Mesothelial cell of epicardium (in vitro differentiated cells): Measurements from ENCODE around the gene SPIRE2. TPM values are rescaled to one million over a fixed set of nuclear protein-coding genes. Genes with fewer than 3 reads are reported as not detected.
A peak's percentile ranks its signal among the peaks of the same experiment; 100 is the strongest.
"Not testable (repeated sequence)": the region's sequence is repeated elsewhere in the genome, so short reads cannot be mapped to it uniquely, and the experiment has no call there.

ENCODE experiments used
- DNase-seq, 2 experiments: peaks; one replicate each; pipeline ENCODE4 v3.0.0; 2021; ENCODE audit warnings: low spot score in 2 of 2; ENCODE audit not compliant: unreplicated experiment in 2 of 2
- H3K27ac Mint-ChIP-seq: 2 replicates; pipeline ENCODE4 v1.8.0; 2021; ENCODE audit warnings: mixed read lengths
- H3K27me3 Mint-ChIP-seq: 2 replicates; pipeline ENCODE4 v1.8.0; 2021; ENCODE audit warnings: low read depth, mixed read lengths
- H3K36me3 Mint-ChIP-seq: 2 replicates; pipeline ENCODE4 v1.8.0; 2021; ENCODE audit warnings: mixed read lengths
- H3K4me1 Mint-ChIP-seq: 2 replicates; pipeline ENCODE4 v1.8.0; 2021; ENCODE audit warnings: mixed read lengths
- H3K4me3 Mint-ChIP-seq: 2 replicates; pipeline ENCODE4 v1.8.0; 2021; ENCODE audit warnings: mild to moderate bottlenecking, moderate library complexity, mixed read lengths
- H3K9me3 Mint-ChIP-seq: 2 replicates; pipeline ENCODE4 v1.8.0; 2021; ENCODE audit warnings: mixed read lengths
- CTCF ChIP-seq: fragments of 200-600 bp; sonication (generic); IDR thresholded peaks from one replicate; pipeline ENCODE4 v1.5.0; 2021; ENCODE audit warnings: antibody characterized with exemption; ENCODE audit not compliant: unreplicated experiment
- total RNA-seq: library from RNA; stranded (reverse); gene quantifications from 3 replicates; pipeline ENCODE4 v1.2.1, GENCODE V29; 2021

SPIRE2 gene
- total RNA-seq, 1 donor from 2014 or later, result 6.8 TPM

- H3K27me3 Mint-ChIP-seq, result no peaks in the 10 kb centered on the region
- H3K9me3 Mint-ChIP-seq, result no peaks in the 10 kb centered on the region
These were observed 26.5 kb upstream of the SPIRE2 start for GRCh38 chr16:89801800-89802199.

GRCh38 chr16:89805136-89805905 lies 23.0 kb upstream of the SPIRE2 start:
- DNase-seq, result no peak
- no peak overlapping the region for H3K27ac Mint-ChIP-seq
- H3K9me3 Mint-ChIP-seq, result no peaks in the 10 kb centered on the region
- H3K36me3 Mint-ChIP-seq, result peaks cover 24% of the 10 kb centered on the region
- H3K4me3 Mint-ChIP-seq, result no peak overlapping the region
- H3K4me1 Mint-ChIP-seq, result no peaks in the 10 kb centered on the region
- no peak for TF ChIP-seq CTCF
- no peaks in the 10 kb centered on the region for H3K27me3 Mint-ChIP-seq

More at GRCh38 chr16:89801800-89802199, 26.5 kb upstream of the SPIRE2 start:
- Mint-ChIP-seq H3K4me1 (no peaks in the 10 kb centered on the region), H3K4me3 (no peak overlapping the region), H3K36me3 (peaks cover 15% of the 10 kb centered on the region), H3K27ac (no peak overlapping the region)
- TF ChIP-seq CTCF, result no peak
- no peak for DNase-seq

- H3K27ac Mint-ChIP-seq, H3K9me3 Mint-ChIP-seq, DNase-seq, H3K4me3 Mint-ChIP-seq, H3K27me3 Mint-ChIP-seq, H3K4me1 Mint-ChIP-seq: not testable (repeated sequence)
- H3K36me3 Mint-ChIP-seq, result peaks cover 25% of the 10 kb centered on the region
These were observed 21.6 kb upstream of the SPIRE2 start for GRCh38 chr16:89806589-89807193.

- no peak overlapping the region for H3K27ac Mint-ChIP-seq
- peaks cover 18% of the 10 kb centered on the region for H3K36me3 Mint-ChIP-seq
- H3K9me3 Mint-ChIP-seq, result no peaks in the 10 kb centered on the region
- H3K4me1 Mint-ChIP-seq, result no peaks in the 10 kb centered on the region
- H3K4me3 Mint-ChIP-seq, result no peak overlapping the region
- no peak for DNase-seq
- no peaks in the 10 kb centered on the region for H3K27me3 Mint-ChIP-seq
- TF ChIP-seq CTCF, result no peak
These were observed 19.8 kb upstream of the SPIRE2 start for GRCh38 chr16:89808475-89808874.

- Mint-ChIP-seq H3K4me3 (no peak overlapping the region), H3K36me3 (peaks cover 20% of the 10 kb centered on the region), H3K27ac (no peak overlapping the region), H3K27me3 (no peaks in the 10 kb centered on the region), H3K4me1 (peaks cover 5% of the 10 kb centered on the region), H3K9me3 (no peaks in the 10 kb centered on the region)
- no peak for TF ChIP-seq CTCF
- DNase-seq, result no peak
These were observed 17.0 kb upstream of the SPIRE2 start for GRCh38 chr16:89811321-89811720.

GRCh38 chr16:89815639-89816348 lies 12.5 kb upstream of the SPIRE2 start:
- no peak for TF ChIP-seq CTCF
- Mint-ChIP-seq H3K4me3 (peak overlapping the region; percentile 76), H3K27ac (no peak overlapping the region), H3K27me3 (no peaks in the 10 kb centered on the region), H3K4me1 (peaks cover 7% of the 10 kb centered on the region), H3K9me3 (peaks cover 9% of the 10 kb centered on the region), H3K36me3 (peaks cover 8% of the 10 kb centered on the region)
- DNase-seq, result peak in 1 of 2 experiments; percentile 51

GRCh38 chr16:89818851-89819403 lies 9.3 kb upstream of the SPIRE2 start:
- H3K36me3 Mint-ChIP-seq, H3K4me3 Mint-ChIP-seq, H3K27me3 Mint-ChIP-seq, DNase-seq, H3K9me3 Mint-ChIP-seq, H3K27ac Mint-ChIP-seq: not testable (repeated sequence)
- peaks cover 20% of the 10 kb centered on the region for H3K4me1 Mint-ChIP-seq

GRCh38 chr16:89819448-89819847 lies 8.8 kb upstream of the SPIRE2 start:
- not testable (repeated sequence) for DNase-seq, H3K27ac Mint-ChIP-seq, H3K36me3 Mint-ChIP-seq, H3K9me3 Mint-ChIP-seq, H3K27me3 Mint-ChIP-seq, H3K4me3 Mint-ChIP-seq
- peaks cover 16% of the 10 kb centered on the region for H3K4me1 Mint-ChIP-seq
